Measurements from ENCODE around the gene WDPCP. TPM values are rescaled to one million over a fixed set of nuclear protein-coding genes. Genes with fewer than 3 reads are reported as not detected.

The WDPCP gene
- total RNA-seq, 2 experiments from 2014 or later = 14.8 to 29.3 TPM

GRCh38 chr2:63124850-63125249, 463.4 kb downstream of the WDPCP start:
- CTCF ChIA-PET (ENCODE audit: unreplicated experiment) = no interaction called here
- Histone ChIP-seq H3K27ac (ENCODE audit: low read depth, low read length, poor library complexity, severe bottlenecking) (no peak overlapping the region), H3K9me2 (ENCODE audit: insufficient read depth, low read length) (no peaks in the 10 kb centered on the region), H3K4me1 (ENCODE audit: insufficient read depth, low read length, poor library complexity, severe bottlenecking) (no peaks in the 10 kb centered on the region), H4K20me1 (ENCODE audit: insufficient read depth, low read length) (no peaks in the 10 kb centered on the region), H3K9me3 (ENCODE audit: low read length) (no peaks in the 10 kb centered on the region), H2AFZ (ENCODE audit: low read length) (no peak overlapping the region), H3K4me3 (ENCODE audit: low read depth, low read length, poor library complexity, severe bottlenecking) (no peak overlapping the region), H3K79me2 (ENCODE audit: insufficient read depth, low read depth, low read length) (no peaks in the 10 kb centered on the region), H3K36me3 (ENCODE audit: insufficient read depth, low read length) (no peaks in the 10 kb centered on the region), H3K4me2 (ENCODE audit: low read length) (no peak overlapping the region)
- TF ChIP-seq CTCF (conservative IDR thresholded peaks at IDR 0.05; ENCODE audit: low read length) (no peak), EZH2phosphoT487 (IDR thresholded peaks at IDR 0.05; ENCODE audit: borderline replicate concordance, low read depth, low read length) (no peak)
- BruUV-seq (replicated peaks) = no TSS peak
- intact Hi-C loops (cut with micrococcal nuclease; ENCODE audit: unreplicated experiment) = no loop called here
- POLR2A ChIA-PET = interaction anchor here (0.6 kb wide), 1 partner anchor 9 kb away, joined by 3 read pairs; no protein-coding TSS in a partner anchor
- DNase-seq (ENCODE audit: low spot score) = no peak

DNA sequence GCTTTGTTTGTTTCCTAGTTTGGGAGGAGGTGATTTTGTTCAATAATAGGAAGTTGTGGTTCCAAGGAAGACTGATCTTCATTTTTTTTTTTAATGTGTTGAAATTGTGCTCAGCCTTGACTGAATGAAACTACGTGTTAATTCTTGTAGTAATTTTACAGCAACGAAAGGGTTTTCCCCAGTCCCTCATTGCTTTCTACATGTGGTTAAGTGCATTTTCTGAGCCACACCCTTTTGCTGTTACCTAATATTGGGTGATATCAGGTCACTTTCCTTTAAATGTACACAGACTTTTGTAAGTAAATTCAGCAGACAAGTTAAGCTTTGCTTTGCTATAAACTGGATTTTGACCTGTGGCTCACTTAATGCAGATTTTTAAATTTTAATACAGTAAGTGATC, 464.1 kb downstream of the WDPCP start:
- BruUV-seq (replicated peaks) = no TSS peak
- no peak overlapping the region for H3K4me2 ChIP-seq (ENCODE audit: low read length)
- intact Hi-C loops (cut with micrococcal nuclease; ENCODE audit: unreplicated experiment) = no loop called here

More for the DNA sequence above, 464.1 kb downstream of the WDPCP start:
- ChIA-PET POLR2A (interaction anchor here (0.6 to 0.7 kb wide), 3 partner anchors 8 to 107 kb away, joined by 3 read pairs; no protein-coding TSS in a partner anchor), CTCF (ENCODE audit: unreplicated experiment) (no interaction called here)
- Histone ChIP-seq H3K27ac (ENCODE audit: low read depth, low read length, poor library complexity, severe bottlenecking) (no peak overlapping the region), H3K36me3 (ENCODE audit: insufficient read depth, low read length) (no peaks in the 10 kb centered on the region), H3K4me1 (ENCODE audit: insufficient read depth, low read length, poor library complexity, severe bottlenecking) (no peaks in the 10 kb centered on the region), H3K9me3 (ENCODE audit: low read length) (no peaks in the 10 kb centered on the region), H3K79me2 (ENCODE audit: insufficient read depth, low read depth, low read length) (no peaks in the 10 kb centered on the region), H3K9me2 (ENCODE audit: insufficient read depth, low read length) (no peaks in the 10 kb centered on the region), H4K20me1 (ENCODE audit: insufficient read depth, low read length) (no peaks in the 10 kb centered on the region), H3K4me3 (ENCODE audit: low read depth, low read length, poor library complexity, severe bottlenecking) (no peak overlapping the region), H2AFZ (ENCODE audit: low read length) (no peak overlapping the region)
- DNase-seq (ENCODE audit: low spot score) = no peak
- TF ChIP-seq EZH2phosphoT487 (IDR thresholded peaks at IDR 0.05; ENCODE audit: borderline replicate concordance, low read depth, low read length) (no peak), CTCF (conservative IDR thresholded peaks at IDR 0.05; ENCODE audit: low read length) (no peak)

All from OCI-LY7 (cell line).